ENCODE measurements around the gene TRH. TPM values are rescaled to one million over a fixed set of nuclear protein-coding genes. Genes with fewer than 3 reads are reported as not detected.
A peak's percentile ranks its signal among the peaks of the same experiment; 100 is the strongest.
"Not testable (repeated sequence)": the region's sequence is repeated elsewhere in the genome, so short reads cannot be mapped to it uniquely, and the experiment has no call there.

TRH gene
- total RNA-seq, 2 experiments from 2014 or later: not detected

DNA sequence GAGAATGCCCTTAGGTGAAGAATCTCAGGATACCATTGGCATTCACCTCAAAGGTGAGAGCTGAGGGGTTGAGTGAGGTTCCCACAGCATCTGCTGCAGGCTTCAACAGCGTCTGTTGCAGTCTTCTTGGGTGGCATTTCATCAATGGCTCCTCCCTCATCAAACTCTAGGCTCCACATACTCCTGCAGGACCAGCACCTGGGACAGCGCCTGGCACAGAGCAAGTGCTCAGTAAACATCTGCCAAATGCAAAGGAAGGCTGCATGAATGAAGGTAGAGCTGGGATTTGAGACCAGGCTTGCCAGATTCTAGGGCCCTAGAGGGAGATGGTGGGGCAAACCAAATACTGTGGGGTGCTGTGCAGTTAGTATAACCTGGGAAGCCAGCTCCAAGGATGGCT is 9.6 kb downstream of the TRH start:
- no peaks in the 10 kb centered on the region for H3K27me3 Mint-ChIP-seq
- H3K27ac Mint-ChIP-seq: no peak overlapping the region
- ChIA-PET POLR2A (no interaction called here), CTCF (interaction anchor here (1.4 kb wide), 1 partner anchor 24 kb away, joined by 3 read pairs; no protein-coding TSS in a partner anchor)
- intact Hi-C loops (cut with DNase I, micrococcal nuclease): no loop called here
- H3K9me3 Mint-ChIP-seq (ENCODE audit: low read depth): no peaks in the 10 kb centered on the region
- H3K4me3 Mint-ChIP-seq: no peak overlapping the region
- peak; percentile 8 for DNase-seq
- no peak for ATAC-seq
- no peaks in the 10 kb centered on the region for H3K4me1 Mint-ChIP-seq
- no peaks in the 10 kb centered on the region for H3K36me3 Mint-ChIP-seq (ENCODE audit: low read depth)

DNA sequence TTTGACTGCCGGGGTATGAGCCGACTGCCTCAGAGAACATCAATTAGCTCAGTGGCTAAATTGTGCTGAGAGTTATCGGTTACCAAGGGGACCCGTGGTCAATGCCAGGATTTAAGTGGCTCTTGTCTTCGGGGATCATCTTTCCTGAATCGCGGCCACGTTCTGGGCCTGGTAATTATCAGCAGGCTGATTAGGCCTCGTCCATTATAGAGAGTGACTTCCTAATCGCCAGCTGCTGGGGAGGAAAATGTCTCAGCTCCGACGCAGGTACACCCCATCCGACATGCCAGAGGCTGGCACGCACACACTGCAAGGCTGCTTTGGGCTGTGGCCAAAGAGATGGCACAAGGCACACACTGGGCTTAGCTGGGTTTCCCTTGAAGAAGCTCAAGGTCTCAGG is 10.6 kb downstream of the TRH start:
- CTCF ChIA-PET: interaction anchor here (0.9 kb wide), 1 partner anchor 12 kb away, joined by 3 read pairs; no protein-coding TSS in a partner anchor
- intact Hi-C loops (cut with DNase I, micrococcal nuclease): no loop called here
- Mint-ChIP-seq H3K4me3 (no peak overlapping the region), H3K36me3 (ENCODE audit: low read depth) (no peaks in the 10 kb centered on the region), H3K27me3 (no peaks in the 10 kb centered on the region), H3K4me1 (no peaks in the 10 kb centered on the region), H3K27ac (no peak overlapping the region), H3K9me3 (ENCODE audit: low read depth) (no peaks in the 10 kb centered on the region)
- no peak for DNase-seq
- POLR2A ChIA-PET: no interaction called here
- no peak for ATAC-seq

DNA sequence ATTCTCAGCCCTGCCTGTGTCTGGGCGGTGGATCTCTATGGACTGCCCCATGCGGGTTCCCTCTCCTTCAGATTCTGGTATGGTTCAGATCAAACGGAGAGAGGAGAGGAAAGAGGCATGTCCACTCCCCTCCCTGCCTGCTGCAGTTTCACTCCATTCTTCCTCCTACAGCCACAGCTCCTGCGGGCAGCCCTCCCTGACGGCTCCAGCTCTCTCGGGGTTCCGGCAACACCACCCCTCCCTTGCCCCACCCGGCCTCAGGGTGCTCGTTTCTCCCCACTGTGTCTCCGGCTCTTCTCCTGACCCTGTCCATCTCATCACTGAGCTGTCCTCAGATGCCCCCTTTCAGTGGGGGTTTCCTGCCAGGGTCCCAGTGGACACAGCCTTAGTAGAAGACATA is 13.9 kb downstream of the TRH start:
- POLR2A ChIA-PET: interaction anchor here (0.7 kb wide), 1 partner anchor 1238 kb away, joined by 3 read pairs; no protein-coding TSS in a partner anchor
- intact Hi-C loops (cut with DNase I, micrococcal nuclease): no loop called here
- ATAC-seq: no peak
- DNase-seq: no peak
- Mint-ChIP-seq H3K4me1 (no peaks in the 10 kb centered on the region), H3K4me3 (no peak overlapping the region), H3K9me3 (ENCODE audit: low read depth) (no peaks in the 10 kb centered on the region), H3K36me3 (ENCODE audit: low read depth) (no peaks in the 10 kb centered on the region), H3K27me3 (peaks cover 7% of the 10 kb centered on the region), H3K27ac (peak overlapping the region; percentile 12)
- CTCF ChIA-PET: no interaction called here

DNA sequence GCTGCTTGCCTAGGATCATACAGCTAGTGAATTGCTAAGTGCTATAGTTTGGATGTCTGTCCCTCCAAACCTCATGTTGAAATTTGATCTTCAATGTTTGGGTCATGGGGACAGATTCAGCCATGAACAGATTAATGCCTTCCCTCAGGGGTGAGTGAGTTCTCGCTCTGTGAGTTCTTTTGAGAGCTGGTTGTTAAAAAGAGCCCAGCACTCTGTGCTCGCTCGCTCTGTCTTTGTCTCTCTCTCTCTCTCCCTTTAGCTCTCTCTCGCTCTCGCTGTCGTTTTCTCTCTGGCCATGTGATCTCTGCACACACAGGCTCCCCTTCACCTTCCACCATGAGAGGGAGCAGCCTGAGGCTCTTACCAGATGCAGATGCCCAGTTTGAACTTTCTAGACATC is 14.9 kb downstream of the TRH start:
- ATAC-seq (no peak), DNase-seq (no peak)
- ChIA-PET CTCF (no interaction called here), POLR2A (no interaction called here)
- Mint-ChIP-seq H3K27ac (no peak overlapping the region), H3K36me3 (ENCODE audit: low read depth) (no peaks in the 10 kb centered on the region), H3K4me3 (no peak overlapping the region), H3K9me3 (ENCODE audit: low read depth) (no peaks in the 10 kb centered on the region), H3K4me1 (no peaks in the 10 kb centered on the region), H3K27me3 (peaks cover 10% of the 10 kb centered on the region)
- intact Hi-C loops (cut with DNase I, micrococcal nuclease): no loop called here

DNA sequence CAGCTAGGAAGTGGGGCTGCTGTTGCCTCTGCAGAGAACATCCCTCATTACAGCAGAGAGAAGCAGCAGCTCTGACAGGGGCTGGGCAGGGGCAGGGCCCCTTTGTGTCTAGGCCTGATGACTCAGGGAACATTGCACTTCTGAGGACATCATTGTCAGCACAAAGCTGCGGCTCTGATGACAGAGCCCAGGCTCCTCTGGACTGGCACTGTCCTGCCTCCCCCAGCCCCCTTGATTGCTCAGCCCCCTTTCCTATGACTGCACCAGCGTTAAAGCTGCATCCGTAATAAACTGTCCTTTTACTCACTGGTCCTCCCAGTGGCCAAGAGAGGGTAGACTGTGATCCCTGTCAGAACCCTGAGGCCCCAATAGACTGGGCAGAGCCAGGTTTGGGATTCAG is 18.3 kb downstream of the TRH start:
- H3K4me1 Mint-ChIP-seq: no peaks in the 10 kb centered on the region
- H3K9me3 Mint-ChIP-seq (ENCODE audit: low read depth): no peaks in the 10 kb centered on the region
- POLR2A ChIA-PET: no interaction called here
- H3K36me3 Mint-ChIP-seq (ENCODE audit: low read depth): no peaks in the 10 kb centered on the region
- H3K27me3 Mint-ChIP-seq: peaks cover 12% of the 10 kb centered on the region
- no peak overlapping the region for H3K4me3 Mint-ChIP-seq
- H3K27ac Mint-ChIP-seq: no peak overlapping the region
- DNase-seq (no peak), ATAC-seq (no peak)
- CTCF ChIA-PET: interaction anchor here (0.6 to 0.7 kb wide), 2 partner anchors 18 to 50 kb away, joined by 3 read pairs; no protein-coding TSS in a partner anchor
- intact Hi-C loops (cut with DNase I, micrococcal nuclease): no loop called here

DNA sequence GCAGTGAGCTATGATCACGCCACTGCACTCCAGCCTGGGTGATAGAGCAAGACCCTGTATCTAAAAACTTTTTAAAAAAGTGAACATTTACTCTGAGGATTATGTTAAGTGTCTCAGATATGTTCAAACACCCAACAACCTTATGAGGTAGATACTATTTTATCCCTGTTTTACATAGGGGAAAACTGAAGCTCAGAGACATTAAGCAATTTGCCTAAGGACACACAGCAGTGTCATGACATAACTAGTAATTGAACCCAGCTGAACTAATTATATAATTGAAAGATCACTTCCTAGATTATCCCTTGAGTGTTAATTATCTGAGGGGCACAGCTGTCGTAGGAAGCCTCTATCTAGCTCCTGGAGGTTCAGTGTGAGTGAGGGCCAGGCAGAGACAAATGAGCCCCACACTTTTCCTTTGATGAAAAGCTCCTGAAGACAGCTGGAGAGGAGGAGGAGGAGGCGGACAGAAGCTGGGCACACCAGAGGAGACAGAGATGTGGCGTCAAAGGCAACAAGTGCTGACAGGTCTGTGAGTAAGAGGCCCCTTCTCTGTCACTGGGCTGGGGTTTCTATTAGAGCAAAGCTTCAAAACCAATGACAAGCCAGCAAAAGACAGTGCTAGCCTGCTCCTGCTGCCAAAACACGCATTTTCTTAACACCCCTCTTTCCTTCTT is 20.5 kb downstream of the TRH start:
- intact Hi-C loops (cut with DNase I, micrococcal nuclease): no loop called here

DNA sequence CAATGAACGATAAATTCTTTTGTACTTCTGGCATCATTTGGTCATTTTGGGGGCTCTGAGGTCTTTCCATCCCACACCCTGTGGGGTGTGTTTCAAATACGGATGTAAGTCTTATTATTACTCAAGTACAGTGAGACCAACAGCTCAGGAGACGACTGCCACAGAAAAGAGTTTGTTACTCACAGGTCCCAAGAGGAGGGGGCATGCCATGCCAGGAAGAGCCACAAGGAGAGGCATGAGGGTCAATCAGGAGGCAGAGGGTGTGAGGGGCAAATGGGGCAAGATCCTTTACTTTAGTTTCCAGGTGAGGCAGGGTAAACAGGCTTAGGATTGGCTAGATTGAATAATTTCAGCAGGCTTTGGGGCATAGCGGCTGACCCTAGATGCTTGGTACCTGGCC is 21.6 kb downstream of the TRH start:
- no peaks in the 10 kb centered on the region for H3K9me3 Mint-ChIP-seq (ENCODE audit: low read depth)
- CTCF ChIA-PET: interaction anchor here (1.0 kb wide), 1 partner anchor 53 kb away, joined by 4 read pairs; no protein-coding TSS in a partner anchor
- H3K27me3 Mint-ChIP-seq: peaks cover 13% of the 10 kb centered on the region
- H3K27ac Mint-ChIP-seq: no peak overlapping the region
- intact Hi-C loops (cut with DNase I, micrococcal nuclease): no loop called here
- POLR2A ChIA-PET: no interaction called here
- DNase-seq (no peak), ATAC-seq (no peak)
- H3K4me1 Mint-ChIP-seq: no peaks in the 10 kb centered on the region
- no peak overlapping the region for H3K4me3 Mint-ChIP-seq
- no peaks in the 10 kb centered on the region for H3K36me3 Mint-ChIP-seq (ENCODE audit: low read depth)

More for the DNA sequence above, 20.5 kb downstream of the TRH start:
- ChIA-PET POLR2A (no interaction called here), CTCF (interaction anchor here (0.7 to 1.4 kb wide), 4 partner anchors 17 to 367 kb away, joined by 3 to 4 read pairs (median 4); no protein-coding TSS in a partner anchor)
- no peaks in the 10 kb centered on the region for H3K36me3 Mint-ChIP-seq (ENCODE audit: low read depth)
- ATAC-seq (no peak), DNase-seq (no peak)
- H3K27me3 Mint-ChIP-seq: peaks cover 12% of the 10 kb centered on the region
- H3K4me3 Mint-ChIP-seq: no peak overlapping the region
- H3K4me1 Mint-ChIP-seq: no peaks in the 10 kb centered on the region
- H3K9me3 Mint-ChIP-seq (ENCODE audit: low read depth): no peaks in the 10 kb centered on the region
- H3K27ac Mint-ChIP-seq: no peak overlapping the region

DNA sequence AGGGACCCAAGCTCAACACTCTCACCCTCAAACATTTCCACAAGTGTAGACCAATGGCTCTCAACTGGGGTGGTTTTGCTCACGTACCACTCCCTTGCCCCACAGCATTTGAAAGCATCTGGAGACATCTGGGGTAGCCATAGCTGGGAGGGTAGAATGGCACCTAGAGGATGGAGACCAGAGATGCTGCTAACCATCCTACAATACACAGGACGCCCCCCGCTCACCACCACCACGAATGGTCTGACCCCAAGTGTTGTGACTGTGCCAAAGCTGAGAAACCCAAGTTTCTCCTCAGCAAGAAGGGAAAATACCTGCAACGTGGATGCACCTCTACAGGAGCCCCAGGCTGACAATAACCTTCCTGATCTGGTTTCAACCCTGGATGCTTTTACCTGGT is 24.7 kb downstream of the TRH start:
- CTCF ChIA-PET; H3K36me3 Mint-ChIP-seq (ENCODE audit: low read depth); H3K4me1 Mint-ChIP-seq; H3K4me3 Mint-ChIP-seq; intact Hi-C loops (cut with DNase I, micrococcal nuclease); H3K27ac Mint-ChIP-seq; H3K9me3 Mint-ChIP-seq (ENCODE audit: low read depth); DNase-seq; POLR2A ChIA-PET; ATAC-seq: not testable (repeated sequence)
- peaks cover 21% of the 10 kb centered on the region for H3K27me3 Mint-ChIP-seq

DNA sequence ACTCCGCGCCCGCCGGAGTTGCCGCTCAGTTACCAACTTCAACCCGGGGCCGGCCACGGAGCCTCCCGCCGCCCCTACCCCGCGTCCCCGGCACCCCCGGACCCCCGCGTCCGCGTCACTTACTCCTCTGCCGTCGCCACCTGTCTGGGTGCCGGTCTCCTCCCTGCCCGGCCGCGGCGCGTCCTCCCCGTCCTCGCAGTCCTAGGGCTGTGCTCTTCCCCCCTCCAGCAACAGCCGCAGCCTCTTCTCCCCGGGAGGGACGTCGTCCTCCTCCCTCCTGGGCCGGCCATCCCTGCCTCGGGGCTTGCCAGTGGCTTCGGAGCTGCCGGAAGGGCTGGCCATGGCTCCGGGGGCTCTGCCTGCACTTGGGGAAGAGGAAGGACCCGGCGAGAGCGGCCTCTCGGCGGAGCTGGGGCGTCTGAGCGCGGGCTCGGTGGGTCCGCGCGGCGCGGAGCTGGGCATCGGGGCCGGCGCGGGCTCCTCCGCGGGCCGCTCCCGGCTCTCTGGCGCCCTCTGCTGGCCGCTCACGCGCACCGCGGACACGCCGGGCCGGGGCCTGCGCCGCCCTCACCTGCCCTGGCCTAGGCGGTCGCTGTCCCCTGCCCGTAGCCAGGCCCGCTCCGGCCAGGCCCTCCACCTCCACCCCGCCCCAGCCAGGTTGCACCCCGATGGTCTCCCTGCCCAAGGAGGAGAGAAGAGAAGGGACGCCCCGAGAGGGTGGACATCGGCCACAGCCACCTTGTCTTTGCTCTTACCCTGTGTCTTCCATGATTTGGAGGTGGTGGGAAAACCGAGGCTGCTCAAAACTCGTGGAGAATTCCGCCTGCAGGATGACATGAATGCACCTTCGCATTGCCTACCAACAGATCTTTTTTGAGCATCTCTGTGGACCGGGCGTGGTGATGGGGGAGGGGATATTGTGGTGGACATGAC is 28.4 kb downstream of the TRH start:
- intact Hi-C loops (cut with DNase I, micrococcal nuclease): loop anchor here (1.0 to 2.0 kb wide), 3 partner anchors 60 to 376 kb away; no protein-coding TSS in a partner anchor

DNA sequence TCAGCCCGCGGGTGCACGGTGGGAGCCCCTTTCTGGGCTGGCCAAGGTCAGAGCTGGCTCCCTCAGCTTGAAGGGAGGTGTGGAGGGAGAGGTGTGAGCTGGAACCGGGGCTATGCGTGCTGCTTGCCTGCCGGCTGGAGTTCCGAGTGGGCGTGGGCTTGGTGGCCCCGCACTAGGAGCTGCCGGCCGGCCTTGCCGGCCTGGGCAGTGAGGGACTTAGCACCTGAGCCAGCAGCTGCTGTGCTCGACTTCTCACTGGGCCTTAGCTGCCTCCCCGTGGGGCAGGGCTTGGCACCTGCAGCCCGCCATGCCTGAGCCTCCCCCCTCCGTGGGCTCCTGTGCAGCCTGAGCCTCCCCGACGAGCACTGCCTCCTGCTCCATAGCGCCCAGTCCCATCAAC is 36.0 kb downstream of the TRH start:
- no peak overlapping the region for H3K4me3 Mint-ChIP-seq
- CTCF ChIA-PET: interaction anchor here (1.8 kb wide), 1 partner anchor 16 kb away, joined by 3 read pairs; no protein-coding TSS in a partner anchor
- no peak for DNase-seq
- H3K27ac Mint-ChIP-seq: no peak overlapping the region
- POLR2A ChIA-PET: no interaction called here
- ATAC-seq: no peak
- no peaks in the 10 kb centered on the region for H3K9me3 Mint-ChIP-seq (ENCODE audit: low read depth)
- no peaks in the 10 kb centered on the region for H3K36me3 Mint-ChIP-seq (ENCODE audit: low read depth)
- intact Hi-C loops (cut with DNase I, micrococcal nuclease): no loop called here
- H3K27me3 Mint-ChIP-seq: peaks cover 19% of the 10 kb centered on the region
- no peaks in the 10 kb centered on the region for H3K4me1 Mint-ChIP-seq

More for the DNA sequence above, 28.4 kb downstream of the TRH start:
- H3K27ac Mint-ChIP-seq; H3K9me3 Mint-ChIP-seq (ENCODE audit: low read depth); H3K4me1 Mint-ChIP-seq; H3K4me3 Mint-ChIP-seq; H3K36me3 Mint-ChIP-seq (ENCODE audit: low read depth); POLR2A ChIA-PET: not testable (repeated sequence)
- ATAC-seq (peak; percentile 74), DNase-seq (peak; percentile 77)
- peaks cover 33% of the 10 kb centered on the region for H3K27me3 Mint-ChIP-seq
- CTCF ChIA-PET: interaction anchor here (0.7 to 0.9 kb wide), 2 partner anchors 62 to 111 kb away, joined by 3 read pairs; no protein-coding TSS in a partner anchor

DNA sequence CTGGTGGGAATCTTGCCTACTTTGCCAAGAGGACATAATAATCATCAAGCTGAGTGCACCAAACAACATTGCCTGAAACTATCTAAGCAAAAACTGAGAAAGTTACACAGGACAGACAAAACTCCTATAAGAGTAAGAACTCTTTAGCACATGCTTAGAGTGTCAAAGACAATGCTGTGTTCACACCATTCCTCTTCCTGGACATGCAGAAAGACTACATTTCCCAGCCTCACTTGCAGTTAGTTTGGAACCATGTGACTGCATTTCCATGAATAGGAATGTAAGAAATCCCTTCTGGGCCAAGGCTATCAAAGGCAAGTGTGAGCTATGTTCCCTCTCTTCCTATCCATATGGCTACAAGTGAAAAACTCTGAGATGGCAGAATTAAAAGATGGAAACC is 37.6 kb downstream of the TRH start:
- H3K9me3 Mint-ChIP-seq (ENCODE audit: low read depth); DNase-seq; ATAC-seq; intact Hi-C loops (cut with DNase I, micrococcal nuclease); H3K4me3 Mint-ChIP-seq; H3K4me1 Mint-ChIP-seq; H3K36me3 Mint-ChIP-seq (ENCODE audit: low read depth); H3K27ac Mint-ChIP-seq; POLR2A ChIA-PET: not testable (repeated sequence)
- CTCF ChIA-PET: interaction anchor here (0.7 to 1.8 kb wide), 2 partner anchors 17 to 1768 kb away, joined by 3 read pairs; no protein-coding TSS in a partner anchor
- H3K27me3 Mint-ChIP-seq: peaks cover 12% of the 10 kb centered on the region

All from activated CD4-positive, alpha-beta T cell treated with anti-CD3 and anti-CD28 coated beads for 36 hours (primary cell).